HG03095 (cell line): Measurements from ENCODE around the gene VPS18.

ENCODE experiments used
- ATAC-seq: cut with Tn5 transposase; IDR thresholded peaks from one replicate; pipeline ENCODE4 v1.9.1; 2021; ENCODE audit warnings: moderate library complexity; ENCODE audit not compliant: unreplicated experiment

VPS18 gene

GRCh38 chr15:40899536-40900207, 5.4 kb downstream of the VPS18 start:
- no peak for ATAC-seq

- no peak for ATAC-seq
Observed at GRCh38 chr15:40900256-40901052, 6.2 kb downstream of the VPS18 start.

GRCh38 chr15:40901053-40901443, 6.8 kb downstream of the VPS18 start:
- ATAC-seq = no peak

GRCh38 chr15:40902605-40903561, 8.6 kb downstream of the VPS18 start:
- ATAC-seq = no peak

GRCh38 chr15:40904552-40905201, 10.4 kb downstream of the VPS18 start:
- ATAC-seq = no peak

GRCh38 chr15:40906091-40906990, 12.1 kb downstream of the VPS18 start:
- ATAC-seq = peak; percentile 62

- no peak for ATAC-seq
Observed at GRCh38 chr15:40906991-40907802, 12.9 kb downstream of the VPS18 start.

GRCh38 chr15:40908095-40908494, 13.8 kb downstream of the VPS18 start:
- no peak for ATAC-seq

GRCh38 chr15:40909662-40910630, 15.7 kb downstream of the VPS18 start:
- ATAC-seq = no peak

GRCh38 chr15:40911141-40911540, 16.9 kb downstream of the VPS18 start:
- no peak for ATAC-seq

GRCh38 chr15:40911693-40912092, 17.4 kb downstream of the VPS18 start:
- no peak for ATAC-seq

- no peak for ATAC-seq
Observed at GRCh38 chr15:40912478-40912877, 18.2 kb downstream of the VPS18 start.

- ATAC-seq = no peak
Observed at GRCh38 chr15:40914013-40914412, 19.8 kb downstream of the VPS18 start.

- no peak for ATAC-seq
Observed at GRCh38 chr15:40914486-40914885, 20.2 kb downstream of the VPS18 start.

- ATAC-seq = no peak
Observed at GRCh38 chr15:40915116-40915661, 20.9 kb downstream of the VPS18 start.

GRCh38 chr15:40915679-40916078, 21.4 kb downstream of the VPS18 start:
- ATAC-seq = no peak

- no peak for ATAC-seq
Observed at GRCh38 chr15:40917585-40917984, 23.3 kb downstream of the VPS18 start.
